Measurements from ENCODE around the gene PIGO.

PIGO gene

DNA sequence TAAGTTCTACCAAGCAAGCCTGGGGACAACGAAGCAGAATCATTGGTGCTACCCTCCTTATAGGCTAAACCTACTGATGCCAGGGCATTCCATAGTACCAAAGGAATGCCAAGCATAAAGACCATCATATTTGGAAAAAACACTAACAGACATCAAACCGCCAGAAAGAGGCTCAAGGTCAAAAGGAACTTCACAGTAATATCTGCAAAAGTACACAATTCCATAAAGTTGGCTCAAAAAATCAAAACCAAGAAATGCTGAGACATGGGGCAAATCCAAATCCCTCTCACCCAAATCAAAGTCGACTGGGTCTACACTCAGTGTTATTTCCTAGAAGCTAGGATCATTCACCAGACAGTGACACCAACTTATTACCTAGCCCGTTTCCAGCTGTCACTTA is 27.4 kb downstream of the PIGO start:
- TF ChIP-seq TAF1 (IDR thresholded peaks at IDR 0.05; ENCODE audit: borderline replicate concordance, insufficient read depth, low read length) (no peak), FOXP2 (optimal IDR thresholded peaks at IDR 0.05; ENCODE audit: borderline replicate concordance, extremely low read depth, extremely low read length, insufficient read depth) (no peak), SIN3A (IDR thresholded peaks at IDR 0.05; ENCODE audit: borderline replicate concordance, insufficient read depth, low read length) (no peak), POLR2AphosphoS5 (IDR thresholded peaks at IDR 0.05; ENCODE audit: low read depth, low read length) (no peak)
- TF ChIP-seq, protein P1, sequence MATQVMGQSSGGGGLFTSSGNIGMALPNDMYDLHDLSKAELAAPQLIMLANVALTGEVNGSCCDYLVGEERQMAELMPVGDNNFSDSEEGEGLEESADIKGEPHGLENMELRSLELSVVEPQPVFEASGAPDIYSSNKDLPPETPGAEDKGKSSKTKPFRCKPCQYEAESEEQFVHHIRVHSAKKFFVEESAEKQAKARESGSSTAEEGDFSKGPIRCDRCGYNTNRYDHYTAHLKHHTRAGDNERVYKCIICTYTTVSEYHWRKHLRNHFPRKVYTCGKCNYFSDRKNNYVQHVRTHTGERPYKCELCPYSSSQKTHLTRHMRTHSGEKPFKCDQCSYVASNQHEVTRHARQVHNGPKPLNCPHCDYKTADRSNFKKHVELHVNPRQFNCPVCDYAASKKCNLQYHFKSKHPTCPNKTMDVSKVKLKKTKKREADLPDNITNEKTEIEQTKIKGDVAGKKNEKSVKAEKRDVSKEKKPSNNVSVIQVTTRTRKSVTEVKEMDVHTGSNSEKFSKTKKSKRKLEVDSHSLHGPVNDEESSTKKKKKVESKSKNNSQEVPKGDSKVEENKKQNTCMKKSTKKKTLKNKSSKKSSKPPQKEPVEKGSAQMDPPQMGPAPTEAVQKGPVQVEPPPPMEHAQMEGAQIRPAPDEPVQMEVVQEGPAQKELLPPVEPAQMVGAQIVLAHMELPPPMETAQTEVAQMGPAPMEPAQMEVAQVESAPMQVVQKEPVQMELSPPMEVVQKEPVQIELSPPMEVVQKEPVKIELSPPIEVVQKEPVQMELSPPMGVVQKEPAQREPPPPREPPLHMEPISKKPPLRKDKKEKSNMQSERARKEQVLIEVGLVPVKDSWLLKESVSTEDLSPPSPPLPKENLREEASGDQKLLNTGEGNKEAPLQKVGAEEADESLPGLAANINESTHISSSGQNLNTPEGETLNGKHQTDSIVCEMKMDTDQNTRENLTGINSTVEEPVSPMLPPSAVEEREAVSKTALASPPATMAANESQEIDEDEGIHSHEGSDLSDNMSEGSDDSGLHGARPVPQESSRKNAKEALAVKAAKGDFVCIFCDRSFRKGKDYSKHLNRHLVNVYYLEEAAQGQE (IDR thresholded peaks at IDR 0.05; ENCODE audit: insufficient read depth in 1 of 2, low read depth in 2 of 2, low read length in 2 of 2), result no peak

DNA sequence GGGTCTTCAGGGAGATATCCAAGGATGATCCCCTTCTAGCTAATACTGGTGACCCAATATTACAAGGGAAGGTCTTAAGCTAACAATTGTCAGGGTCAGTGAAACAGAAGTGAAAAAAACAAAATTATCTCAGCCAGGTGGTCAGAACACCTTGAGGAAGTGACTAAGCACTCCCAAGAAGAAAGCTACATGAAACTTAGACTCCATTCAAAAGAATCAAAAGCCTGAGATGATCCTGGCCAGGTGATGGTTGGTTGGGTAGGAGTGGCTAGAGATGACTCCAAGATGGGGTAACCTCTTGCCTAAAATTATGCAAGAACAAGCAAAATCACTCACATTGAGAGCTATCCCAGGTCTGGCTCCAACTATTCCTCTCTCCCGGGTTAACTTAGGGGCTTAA is 29.3 kb downstream of the PIGO start:
- TF ChIP-seq POLR2AphosphoS5 (IDR thresholded peaks at IDR 0.05; ENCODE audit: low read depth, low read length), result no peak
- TF ChIP-seq, protein P1 (IDR thresholded peaks at IDR 0.05; ENCODE audit: insufficient read depth in 1 of 2, low read depth in 2 of 2, low read length in 2 of 2), result no peak
- no peak for TF ChIP-seq FOXP2 (optimal IDR thresholded peaks at IDR 0.05; ENCODE audit: borderline replicate concordance, extremely low read depth, extremely low read length, insufficient read depth)
- TF ChIP-seq SIN3A (IDR thresholded peaks at IDR 0.05; ENCODE audit: borderline replicate concordance, insufficient read depth, low read length), result no peak
- no peak for TF ChIP-seq TAF1 (IDR thresholded peaks at IDR 0.05; ENCODE audit: borderline replicate concordance, insufficient read depth, low read length)

DNA sequence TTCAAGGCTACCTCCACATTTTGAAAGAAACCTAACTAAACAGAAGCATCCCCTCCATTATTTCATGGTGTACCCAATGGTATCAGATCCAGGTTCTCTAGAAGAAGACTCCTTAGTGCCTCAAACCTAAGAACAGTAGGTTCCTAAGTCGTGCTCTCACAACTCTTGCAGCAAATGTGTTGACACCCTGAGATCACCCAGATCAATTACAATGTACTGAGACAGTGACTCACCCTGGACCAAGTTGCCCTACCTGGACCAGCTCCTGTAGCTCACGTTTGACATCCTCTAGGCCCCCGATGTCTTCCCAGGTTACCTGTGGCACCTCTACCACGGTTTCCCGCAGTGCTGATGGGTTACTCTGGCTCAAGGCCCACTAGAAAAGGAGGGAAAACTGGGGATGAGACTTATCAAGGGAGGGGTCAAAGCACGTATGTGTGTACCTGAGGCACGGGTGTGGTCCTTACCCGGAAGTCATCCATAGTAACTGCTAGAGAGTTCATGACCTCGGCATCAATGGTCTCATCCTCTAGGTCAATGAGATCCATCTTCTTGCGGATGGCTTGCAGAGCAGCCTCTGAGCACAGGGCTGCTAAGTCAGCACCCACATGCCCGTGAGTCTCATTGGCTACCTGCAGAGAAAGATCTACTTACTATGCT is 35.7 kb downstream of the PIGO start:
- TF ChIP-seq POLR2AphosphoS5 (IDR thresholded peaks at IDR 0.05; ENCODE audit: low read depth, low read length) (no peak), TAF1 (IDR thresholded peaks at IDR 0.05; ENCODE audit: borderline replicate concordance, insufficient read depth, low read length) (no peak), FOXP2 (optimal IDR thresholded peaks at IDR 0.05; ENCODE audit: borderline replicate concordance, extremely low read depth, extremely low read length, insufficient read depth) (no peak), SIN3A (IDR thresholded peaks at IDR 0.05; ENCODE audit: borderline replicate concordance, insufficient read depth, low read length) (no peak)
- TF ChIP-seq, protein P1 (IDR thresholded peaks at IDR 0.05; ENCODE audit: insufficient read depth in 1 of 2, low read depth in 2 of 2, low read length in 2 of 2), result no peak

DNA sequence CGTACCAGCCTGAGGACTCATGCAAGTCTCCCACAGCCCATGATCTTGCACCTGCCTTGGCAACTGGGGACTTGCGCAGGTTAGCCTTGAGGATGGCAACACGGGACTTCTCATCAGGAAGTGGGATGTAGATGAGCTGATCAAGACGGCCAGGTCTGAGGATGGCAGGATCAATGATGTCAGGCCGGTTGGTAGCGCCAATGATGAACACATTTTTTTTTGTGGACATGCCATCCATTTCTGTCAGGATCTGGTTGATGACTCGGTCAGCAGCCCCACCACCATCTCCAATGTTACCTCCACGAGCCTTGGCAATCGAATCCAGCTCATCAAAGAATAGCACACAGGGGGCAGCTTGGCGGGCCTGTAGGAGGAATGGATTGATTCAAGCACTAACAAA is 37.0 kb downstream of the PIGO start:
- TF ChIP-seq POLR2AphosphoS5 (IDR thresholded peaks at IDR 0.05; ENCODE audit: low read depth, low read length) (no peak), TAF1 (IDR thresholded peaks at IDR 0.05; ENCODE audit: borderline replicate concordance, insufficient read depth, low read length) (no peak), FOXP2 (optimal IDR thresholded peaks at IDR 0.05; ENCODE audit: borderline replicate concordance, extremely low read depth, extremely low read length, insufficient read depth) (no peak), SIN3A (IDR thresholded peaks at IDR 0.05; ENCODE audit: borderline replicate concordance, insufficient read depth, low read length) (no peak)
- TF ChIP-seq, protein P1 (IDR thresholded peaks at IDR 0.05; ENCODE audit: insufficient read depth in 1 of 2, low read depth in 2 of 2, low read length in 2 of 2), result no peak
